Dedifferentiated amniotic fluid mesenchymal stem cell (primary cell): ENCODE results near the gene EIF6.

Experiments used
- DNase-seq: peaks from one replicate; pipeline ENCODE4 v3.0.0-alpha.2; 2016; ENCODE audit errors: extremely low spot score

EIF6 gene

DNA sequence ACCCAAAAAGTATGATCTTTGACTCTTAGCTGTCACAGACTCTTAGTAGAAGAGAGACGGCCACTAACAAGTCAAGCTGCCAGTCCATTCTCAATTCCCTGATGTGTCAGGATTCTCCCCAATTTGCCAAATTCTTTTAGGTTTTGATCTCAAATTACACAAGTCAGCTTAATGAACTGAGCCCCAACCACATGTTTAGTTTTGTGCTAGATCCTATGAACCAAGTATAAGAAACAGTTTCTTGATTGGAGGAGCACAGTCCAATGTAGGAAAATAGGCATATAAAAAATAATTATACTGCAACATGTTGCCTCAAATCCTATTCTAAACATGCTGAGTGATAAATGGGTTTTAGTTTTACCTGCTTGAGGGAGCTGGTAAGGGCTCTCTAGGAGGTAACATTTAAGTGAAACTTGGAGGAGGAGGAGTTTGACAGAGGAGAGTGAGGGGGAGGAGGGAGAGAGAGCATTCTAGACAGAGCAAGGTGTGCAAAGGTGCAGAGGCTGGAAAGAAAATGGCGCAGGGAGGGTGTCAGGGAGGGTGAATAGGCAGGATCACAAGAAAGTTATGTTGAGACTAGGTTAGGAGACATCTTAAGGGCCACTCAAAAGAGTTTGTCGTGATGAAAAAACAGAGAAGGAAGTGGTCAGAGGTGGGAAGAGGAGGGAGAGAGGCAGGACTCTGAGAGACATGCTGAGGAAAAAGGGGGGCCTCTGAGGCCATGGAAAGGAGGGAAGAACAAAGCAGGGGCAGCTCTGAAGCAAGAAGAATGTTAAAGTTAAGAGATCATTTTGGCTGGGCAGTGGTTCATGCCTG, 30.5 kb upstream of the EIF6 start:
- no peak for DNase-seq

DNA sequence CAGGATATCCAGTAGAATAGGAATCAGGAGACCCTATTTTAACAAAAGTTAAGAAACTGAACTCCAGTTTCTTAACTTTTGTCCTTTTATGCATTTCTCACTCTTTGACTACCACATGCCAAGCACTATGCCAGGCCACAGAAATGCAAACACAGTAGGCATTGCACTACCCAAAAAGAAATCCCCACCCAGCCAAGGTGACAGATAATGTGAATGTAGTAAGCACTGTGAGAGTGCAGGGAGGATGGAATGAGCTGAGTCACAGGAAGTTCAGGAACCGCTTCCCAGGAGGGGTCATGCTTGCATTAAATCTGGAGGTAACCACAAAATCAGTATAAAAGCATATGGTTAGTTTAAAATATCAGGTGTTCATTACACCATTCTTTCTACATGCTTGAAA, 27.7 kb upstream of the EIF6 start:
- peak; percentile 62 for DNase-seq

DNA sequence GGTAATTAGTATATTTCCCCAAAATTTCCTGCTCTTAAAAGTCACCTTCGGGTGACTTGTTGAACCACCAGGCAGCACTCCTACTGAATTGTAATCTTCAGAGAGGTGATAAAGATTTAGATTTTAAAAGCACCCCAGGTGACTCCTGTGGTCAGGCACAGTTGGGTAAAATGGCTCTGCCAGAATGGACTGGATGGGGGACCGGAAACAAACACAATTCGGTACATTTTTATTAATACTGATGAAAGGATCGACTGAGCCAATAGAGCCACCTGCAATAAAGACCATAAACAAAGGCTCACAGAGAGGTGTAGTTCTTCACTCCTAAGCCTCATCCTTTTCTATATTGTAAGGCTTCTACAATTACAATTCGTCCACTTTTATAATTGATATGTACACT, 27.2 kb upstream of the EIF6 start:
- DNase-seq, result no peak

DNA sequence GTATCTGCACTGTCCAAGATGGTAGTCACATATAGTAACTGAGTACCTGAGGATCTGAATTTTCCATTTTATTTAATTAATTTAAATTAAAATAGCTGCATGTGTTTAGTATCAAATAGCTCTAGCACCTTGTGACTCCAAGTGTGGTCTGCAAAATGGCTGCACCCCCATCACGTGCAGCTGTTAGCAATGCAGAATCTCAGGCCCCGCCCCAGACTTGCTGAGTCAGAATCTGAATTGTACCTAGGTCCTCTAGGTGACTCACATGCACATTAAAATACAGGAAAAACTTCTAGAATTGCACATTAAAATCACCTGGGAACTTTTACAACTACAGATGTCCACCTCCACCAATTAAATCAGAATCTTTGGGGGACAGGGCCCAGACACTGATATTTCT, 26.8 kb upstream of the EIF6 start:
- no peak for DNase-seq

DNA sequence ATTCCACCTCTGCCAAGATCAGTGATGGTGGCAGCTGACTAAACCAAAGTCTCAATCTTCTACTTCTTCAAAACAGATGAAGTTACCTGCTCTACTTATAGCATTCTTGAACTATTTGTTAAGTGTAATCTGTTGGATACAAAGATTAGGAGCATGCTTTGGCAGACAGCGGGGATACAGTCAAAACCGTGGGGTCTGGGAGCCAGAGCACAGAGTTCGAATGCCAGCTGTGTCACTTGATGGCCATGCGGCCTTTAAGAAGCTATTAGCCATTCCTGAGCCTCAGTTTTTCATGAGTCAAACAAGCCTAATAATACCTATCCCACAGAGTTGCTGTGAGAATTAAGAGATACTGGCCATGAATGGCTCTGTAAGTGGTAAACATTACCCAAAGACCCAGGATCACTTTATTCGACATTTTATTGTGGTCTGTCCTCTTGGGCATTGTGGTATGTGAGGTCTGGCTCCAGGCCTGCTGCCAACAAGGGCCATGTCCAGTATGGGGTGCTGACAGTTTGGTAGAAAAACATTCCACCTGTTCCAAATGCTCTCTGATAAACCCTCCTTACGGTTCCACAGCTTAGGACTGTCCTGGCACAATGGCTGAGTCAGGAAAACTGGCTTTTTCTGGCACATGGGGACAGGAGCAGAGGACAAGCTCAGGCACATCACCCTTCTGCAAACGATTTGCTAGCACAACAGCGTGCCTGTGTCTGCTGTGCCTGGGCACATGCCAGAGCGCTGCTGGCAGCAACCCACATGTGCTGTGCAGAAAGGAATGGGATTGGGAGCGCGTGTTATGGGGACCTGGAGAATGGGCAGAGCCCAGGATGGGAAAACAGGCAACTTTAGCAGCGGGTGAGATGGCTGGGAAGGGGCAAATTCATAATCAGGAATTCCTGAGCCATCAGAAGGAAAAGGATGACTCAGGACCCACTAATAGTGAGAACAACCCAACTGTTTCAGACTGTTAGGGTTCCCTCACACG, 23.4 kb upstream of the EIF6 start:
- DNase-seq, result peak; percentile 26

DNA sequence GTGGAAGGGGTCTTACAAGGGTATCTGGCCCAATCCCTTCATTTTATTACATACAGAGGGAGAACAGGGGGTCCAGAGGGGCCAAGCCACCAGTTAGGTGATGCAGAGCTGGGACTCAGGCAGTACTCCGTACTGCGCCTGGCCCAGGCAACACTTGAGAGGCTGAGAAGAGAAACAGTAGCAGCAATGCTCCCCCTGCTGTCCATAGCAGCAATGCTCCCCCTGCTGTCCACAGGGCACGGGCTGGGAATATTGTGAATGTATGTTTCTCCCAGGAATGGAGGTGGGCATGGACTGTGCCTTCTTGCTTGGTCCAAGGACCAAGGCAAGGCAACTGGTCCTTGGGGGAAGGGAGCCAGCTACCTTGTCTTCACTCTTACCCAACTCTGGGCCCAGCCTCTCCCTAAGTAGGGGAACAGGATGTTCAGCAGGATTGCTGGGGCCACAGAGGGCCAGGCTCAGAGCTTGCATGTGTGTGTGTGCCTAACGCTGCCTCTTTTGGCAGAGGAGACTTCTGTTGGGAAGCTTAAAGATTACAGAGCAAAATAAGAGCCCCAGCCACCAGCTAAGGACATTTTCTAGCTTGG, 22.5 kb upstream of the EIF6 start:
- DNase-seq, result no peak

DNA sequence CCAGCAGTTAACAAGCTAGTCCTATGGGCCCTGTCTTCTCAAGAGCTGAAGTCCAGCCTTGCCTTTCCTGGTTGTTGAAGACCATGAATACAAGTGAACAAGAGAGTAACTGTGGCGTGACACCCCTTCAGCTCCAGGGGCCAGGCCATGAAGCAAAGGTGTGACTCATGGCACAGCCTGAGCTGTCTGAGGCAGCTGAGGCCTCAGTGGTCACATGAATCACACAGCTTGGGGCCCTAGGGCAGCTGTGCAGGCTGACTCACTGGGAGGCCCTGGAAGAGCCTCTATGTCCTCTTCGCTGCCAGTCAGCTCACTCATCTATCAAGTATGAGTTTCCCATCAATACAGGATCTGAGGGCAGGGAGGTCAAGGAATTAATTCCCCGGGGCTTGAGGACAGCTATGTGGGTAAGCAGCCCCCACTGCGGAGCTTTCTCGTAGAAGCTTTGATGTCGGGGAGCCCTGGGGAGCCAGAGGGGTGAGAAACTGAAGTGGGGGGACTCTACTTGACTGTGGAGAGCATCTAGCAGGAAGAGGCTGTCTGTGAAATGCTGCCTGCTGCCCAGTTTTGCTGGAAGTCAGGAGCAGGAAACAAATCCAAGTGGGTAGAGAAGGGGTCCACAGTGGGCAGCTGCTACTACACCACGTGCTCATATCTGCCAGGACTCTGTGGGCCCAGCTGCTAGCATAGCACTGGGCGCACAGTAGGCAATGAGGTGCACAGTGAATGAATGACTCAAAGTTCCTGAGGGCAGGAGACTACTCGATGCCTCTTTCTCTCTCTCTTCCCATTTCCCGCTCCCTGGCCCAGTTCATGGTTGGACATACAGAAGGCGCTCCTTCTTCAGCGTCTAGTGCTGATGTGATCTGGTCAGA, 21.3 kb upstream of the EIF6 start:
- peak; percentile 95 for DNase-seq

DNA sequence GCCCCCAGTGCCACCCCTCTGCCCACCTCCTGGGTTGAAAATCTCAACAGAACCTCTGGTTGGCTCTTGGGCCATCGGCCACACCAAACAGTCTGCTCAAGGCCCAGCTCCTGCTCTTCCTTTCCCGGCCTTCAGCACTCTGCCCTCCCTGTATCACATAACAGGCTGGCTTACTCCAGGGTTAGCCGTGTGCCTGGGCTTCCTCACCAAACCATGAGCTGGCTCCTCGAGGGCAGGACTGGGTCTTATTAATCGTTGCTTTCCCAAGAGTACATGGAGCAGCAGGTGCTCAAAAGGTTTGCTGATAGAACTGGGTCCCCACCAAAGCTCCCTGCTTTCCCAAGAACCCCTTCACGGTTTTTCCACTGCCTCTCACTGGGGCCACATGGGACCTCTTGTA, 20.4 kb upstream of the EIF6 start:
- DNase-seq, result no peak

DNA sequence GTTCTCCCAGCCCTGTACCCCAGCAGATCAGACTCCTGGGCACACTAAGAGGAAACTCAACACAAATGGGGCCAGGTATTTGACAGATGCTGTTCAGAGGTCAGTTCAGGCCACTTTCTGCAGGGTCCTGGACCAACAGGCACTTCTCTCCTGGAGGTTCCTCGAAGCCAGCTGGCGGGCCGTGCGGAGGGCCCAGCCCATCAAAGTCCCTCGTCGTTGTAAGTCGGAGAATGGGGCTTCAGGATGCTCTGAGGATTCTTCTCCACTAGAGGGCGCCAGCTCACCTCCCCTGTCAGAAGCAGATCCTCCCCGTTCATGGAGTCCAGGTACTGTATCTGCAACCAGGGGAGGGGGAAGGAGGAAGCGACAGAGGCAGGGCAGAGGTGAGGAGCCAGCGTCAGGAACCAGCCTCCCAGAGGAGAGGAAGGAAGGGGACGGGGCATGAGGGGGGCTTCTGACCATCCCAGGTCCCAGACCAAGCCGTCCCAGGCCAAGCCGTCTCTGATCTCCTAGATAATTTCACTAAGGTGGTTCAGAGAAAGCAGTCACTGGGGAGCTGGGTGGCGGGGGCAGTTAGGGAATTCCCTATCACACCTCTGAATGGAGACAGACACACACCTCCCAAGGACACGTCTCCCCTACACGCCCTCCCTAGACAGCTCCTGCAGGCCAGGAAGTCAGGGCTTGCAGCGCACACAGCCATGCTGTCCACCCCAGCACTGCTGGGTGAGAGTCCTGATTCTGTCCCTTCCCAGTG, 19.3 kb upstream of the EIF6 start:
- DNase-seq, result peak; percentile 85

DNA sequence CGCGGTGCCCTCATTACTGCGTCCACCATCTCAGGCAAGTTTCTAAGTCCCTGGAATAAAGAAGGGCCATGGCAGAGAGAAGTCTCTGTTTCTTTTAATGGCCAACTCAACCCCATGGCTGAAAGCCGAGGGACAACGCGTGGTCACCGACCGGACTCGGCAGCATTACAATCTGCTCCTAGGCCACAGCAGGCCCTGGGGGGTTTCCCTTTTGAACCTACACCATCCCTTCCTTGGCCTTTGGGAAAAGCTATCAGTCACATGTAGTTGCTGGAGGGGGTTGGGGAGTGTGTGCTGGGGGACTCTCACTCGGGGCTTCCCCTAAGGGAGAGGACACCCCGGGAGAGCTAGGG, 18.8 kb upstream of the EIF6 start:
- no peak for DNase-seq

DNA sequence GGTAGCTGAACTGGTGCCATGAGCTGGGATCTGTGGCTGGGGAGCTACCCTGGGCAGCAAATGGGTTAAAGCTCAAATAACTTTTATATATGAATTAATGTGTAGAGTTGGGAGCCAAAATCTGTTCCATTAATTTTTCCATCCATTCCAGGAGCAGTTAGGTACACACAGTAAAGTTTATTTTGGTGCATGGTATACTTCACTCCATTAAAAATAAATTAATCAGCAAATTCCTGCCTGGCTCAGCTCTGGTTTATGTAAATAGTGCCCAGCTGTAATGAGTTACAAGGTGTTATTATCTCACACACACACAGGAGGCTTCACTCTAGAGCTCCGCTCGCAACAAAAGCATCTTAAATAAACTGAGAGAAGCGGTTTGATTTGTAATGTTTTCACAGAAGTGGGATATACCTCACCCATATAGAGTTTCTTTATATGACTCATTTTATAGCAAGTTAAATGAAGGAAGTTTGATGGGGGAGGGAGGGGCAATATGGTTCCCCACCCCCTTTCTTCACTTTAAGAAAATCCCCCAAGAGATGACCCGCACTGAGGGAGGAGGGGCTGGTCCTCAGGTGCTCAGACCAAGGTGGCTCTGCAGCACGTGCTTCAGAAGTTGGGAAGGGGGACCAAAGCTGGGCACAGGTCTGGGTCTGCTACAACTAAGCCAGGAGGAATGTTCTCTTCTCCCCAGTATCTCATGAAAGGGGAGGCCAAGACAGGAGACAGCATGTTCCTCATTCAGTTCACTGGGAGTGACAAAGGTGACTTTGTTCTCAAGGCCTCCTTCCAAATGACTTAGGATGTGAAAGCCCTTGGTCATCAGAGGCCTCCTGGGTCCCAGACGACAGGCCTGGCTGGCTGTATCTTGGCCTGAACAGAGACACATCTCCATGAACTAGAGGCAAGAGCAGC, 18.1 kb upstream of the EIF6 start:
- DNase-seq, result peak; percentile 22

DNA sequence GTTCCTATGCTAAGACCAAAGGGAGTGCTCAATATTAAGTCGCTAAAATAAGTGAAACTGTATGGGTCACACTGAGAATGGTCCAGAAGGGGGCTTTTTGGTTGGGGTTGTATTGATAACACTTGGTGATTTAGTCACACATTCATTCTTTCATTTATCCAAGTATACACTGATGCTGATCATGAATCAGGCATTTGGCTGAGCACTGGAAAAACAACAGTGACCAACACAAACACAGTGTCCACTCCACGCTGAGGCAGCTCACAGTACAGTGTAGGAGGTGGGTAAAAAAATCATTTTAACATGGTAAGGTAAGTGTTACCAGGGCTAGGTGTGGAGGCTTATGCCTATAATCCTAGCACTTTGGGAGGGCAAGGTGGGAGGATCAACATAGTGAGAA, 16.9 kb upstream of the EIF6 start:
- no peak for DNase-seq

DNA sequence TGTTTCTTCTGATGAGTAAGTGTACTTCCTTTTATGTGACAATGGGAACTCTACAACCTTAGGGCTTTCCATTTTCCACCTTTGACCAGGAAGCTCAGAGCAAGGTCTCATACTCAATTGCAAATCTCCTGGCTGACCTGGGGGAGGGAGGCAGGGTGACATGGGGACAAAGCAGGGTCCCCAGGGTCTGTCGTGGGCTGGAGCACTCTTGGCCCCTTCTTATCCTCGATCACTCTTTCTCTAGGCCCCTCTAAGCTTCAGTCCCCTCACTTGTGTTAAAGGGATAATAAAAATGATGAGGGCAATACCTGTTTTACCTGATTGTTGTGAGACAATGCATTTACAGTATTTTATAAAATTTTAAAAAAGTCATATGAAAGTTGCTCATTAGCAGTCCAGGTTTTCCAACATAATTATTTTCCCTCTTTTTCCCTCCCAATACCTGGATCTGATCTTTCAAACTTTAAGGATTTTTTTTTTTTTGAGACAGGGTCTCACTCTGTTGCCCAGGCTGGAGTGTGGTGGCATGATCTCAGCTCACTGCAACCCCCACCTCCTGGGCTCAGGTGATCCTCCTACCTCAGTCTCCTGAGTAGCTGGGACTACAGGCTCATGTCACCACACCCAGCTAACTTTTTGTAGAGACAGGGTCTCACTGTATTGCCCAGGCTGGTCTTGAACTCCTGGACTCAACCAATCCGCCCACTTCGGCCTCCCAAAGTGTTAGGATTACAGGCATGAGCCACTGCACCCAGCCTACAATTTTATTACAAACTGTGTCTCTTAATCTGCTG, 16.1 kb upstream of the EIF6 start:
- no peak for DNase-seq

DNA sequence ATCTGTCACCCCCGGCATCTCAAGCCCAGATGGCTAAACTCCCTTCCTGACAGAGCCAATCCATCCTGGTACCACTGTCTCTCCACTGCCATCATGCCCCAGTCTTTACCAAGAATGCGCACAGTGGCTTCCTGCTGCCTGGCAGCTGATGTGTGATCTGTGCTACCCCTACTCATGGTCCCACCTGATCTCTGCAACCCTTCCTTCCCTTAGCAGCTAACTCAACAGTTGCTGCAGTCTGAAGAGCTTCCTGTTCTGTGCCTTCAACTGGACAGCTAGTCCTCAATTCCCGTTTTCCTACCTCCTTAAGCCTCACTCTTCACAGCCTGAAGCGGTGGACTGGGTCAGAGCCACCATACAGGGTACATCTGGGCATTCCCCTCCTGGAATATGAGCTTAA, 15.2 kb upstream of the EIF6 start:
- DNase-seq, result no peak

DNA sequence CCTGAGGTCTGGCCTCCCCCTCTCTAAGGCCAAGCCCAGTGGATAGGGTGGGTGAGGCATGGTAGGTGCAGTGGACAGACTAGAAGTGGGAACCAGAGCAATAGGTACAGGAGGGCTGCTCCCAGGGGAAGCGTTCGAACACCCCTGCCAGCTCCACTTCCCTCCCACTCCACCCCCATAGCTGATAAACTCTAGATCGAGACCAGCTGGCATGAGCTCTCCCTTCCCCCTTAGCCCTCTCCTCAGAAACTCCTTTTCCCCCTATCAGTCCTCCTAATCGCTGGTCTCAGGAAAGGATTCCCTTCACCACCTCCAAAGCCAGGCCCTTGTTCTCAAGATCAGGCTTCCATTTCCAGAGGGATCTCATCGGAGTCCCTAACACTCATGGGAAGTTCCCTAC, 13.7 kb upstream of the EIF6 start:
- no peak for DNase-seq

DNA sequence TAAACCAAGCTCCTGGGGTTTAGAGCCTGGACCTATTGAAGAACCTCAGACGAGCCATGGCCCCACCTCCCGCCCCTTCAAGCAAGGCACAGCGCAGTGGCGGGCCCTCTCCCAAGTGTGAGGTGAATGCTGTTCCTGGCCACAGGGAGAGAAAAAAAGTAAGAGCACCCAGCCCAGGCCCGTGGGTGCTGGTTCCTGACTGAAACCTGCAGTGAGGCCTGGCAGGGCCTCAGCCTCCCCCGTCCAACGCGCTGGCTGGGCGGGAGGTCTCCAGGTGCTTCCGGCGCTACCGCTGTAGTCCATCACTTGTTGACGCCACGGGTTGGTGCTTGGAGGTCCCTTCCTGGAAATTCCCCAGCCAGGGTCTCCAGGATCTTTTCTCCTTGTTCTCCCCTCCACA, 13.2 kb upstream of the EIF6 start:
- DNase-seq, result no peak

DNA sequence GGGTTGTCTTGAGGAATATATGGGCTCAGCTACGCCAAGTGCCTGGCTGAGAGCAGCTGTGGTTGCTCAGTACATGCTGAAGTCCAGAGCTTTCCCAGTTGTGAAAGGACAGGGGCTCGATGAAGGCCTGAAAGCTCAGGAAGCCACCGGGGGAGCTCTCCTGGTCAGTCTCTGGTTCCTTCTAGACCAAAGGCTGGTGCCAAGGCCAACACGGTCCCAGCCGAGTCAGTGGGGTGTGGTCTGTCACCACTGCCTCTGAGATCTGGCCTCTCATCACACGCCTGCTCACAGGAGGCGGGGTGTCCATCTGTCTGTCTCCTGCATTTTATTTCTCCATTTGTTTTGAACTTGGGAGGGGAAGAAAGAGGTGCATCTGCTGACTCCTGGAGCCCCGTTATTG, 12.6 kb upstream of the EIF6 start:
- DNase-seq, result no peak

DNA sequence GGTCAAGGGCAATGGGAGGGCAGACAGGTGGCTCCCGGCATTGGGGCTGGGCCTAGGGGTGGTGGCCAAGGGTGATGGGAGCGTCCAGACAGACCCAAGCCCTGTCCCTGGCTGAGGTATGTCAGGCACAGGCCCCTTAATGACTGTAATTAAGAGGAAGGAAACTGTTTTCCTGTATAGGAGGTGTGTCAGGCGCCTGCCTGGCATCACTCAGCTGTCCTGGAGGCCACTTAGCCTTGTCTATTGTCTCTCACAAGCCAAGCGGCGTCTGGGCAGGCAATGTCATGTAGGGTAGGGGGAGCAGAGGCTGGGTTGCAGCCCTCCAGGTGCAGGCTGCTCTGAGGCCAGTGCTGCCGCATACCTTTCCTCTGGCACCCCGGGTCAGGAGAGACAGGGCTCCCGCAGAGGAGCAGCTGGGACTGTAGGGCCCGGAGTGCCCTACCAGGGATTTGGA, 11.6 kb upstream of the EIF6 start:
- no peak for DNase-seq

DNA sequence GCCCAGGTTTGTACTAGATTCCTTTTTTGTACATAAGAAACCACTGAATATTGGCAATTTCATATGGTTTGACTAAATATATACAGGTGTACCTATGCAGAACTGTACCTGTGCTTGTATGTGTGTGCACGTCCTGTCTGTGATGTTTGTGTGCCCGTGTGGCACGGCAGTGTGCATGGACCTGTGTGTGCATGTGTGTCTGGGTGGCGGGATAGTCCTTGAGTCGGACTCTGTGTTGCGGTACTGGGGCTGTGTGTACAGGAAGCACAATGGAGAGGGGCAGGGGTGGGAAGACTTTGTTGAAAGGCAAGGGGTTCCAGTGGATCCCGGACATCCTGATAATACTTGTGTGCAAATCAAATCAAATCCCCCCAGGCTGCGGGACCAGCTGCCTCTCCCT, 11.1 kb upstream of the EIF6 start:
- no peak for DNase-seq
